NCI-H2107 treated with DMSO at 0.1 percent for 48 hours (cell line): ENCODE data around the gene FYB1.
"Not testable (repeated sequence)": the region's sequence is repeated elsewhere in the genome, so short reads cannot be mapped to it uniquely, and the experiment has no call there.

Experiments used
- DNase-seq: peaks from one replicate; lab custom pipeline; 2025; ENCODE audit not compliant: unreplicated experiment; lab: John Stamatoyannopoulos, UW

The FYB1 gene

DNA sequence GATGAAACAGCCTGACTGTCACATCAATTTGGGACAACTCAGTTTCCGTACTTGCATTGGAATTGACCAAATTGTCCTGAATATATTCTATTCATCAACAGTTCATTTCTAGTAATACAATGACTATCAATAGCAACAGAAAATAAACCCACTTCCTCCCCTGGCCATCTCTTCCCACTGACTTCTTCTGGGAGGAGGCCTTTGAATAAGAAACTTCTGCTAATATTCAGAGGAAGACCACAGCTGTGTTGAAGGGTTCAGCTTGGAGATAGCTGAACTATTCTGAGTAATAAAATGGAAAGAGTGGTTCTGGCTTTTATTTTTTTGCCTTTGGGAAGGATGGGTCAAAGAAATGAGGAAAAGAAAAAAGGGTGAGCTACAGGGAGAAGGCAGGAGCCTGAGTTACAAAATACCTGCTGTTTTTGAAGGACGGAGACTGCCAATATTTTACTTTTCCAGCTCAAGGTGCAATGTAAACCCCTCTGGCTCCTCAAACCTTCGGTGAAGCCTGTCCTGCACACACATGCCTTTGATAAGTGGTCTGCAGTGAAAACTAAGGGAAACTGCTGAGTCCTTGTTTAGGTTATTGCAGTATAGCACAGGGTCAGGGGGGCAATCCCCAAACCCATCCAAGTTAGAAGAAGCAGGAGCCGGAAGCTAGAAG, 29.9 kb downstream of the FYB1 start:
- no peak for DNase-seq

DNA sequence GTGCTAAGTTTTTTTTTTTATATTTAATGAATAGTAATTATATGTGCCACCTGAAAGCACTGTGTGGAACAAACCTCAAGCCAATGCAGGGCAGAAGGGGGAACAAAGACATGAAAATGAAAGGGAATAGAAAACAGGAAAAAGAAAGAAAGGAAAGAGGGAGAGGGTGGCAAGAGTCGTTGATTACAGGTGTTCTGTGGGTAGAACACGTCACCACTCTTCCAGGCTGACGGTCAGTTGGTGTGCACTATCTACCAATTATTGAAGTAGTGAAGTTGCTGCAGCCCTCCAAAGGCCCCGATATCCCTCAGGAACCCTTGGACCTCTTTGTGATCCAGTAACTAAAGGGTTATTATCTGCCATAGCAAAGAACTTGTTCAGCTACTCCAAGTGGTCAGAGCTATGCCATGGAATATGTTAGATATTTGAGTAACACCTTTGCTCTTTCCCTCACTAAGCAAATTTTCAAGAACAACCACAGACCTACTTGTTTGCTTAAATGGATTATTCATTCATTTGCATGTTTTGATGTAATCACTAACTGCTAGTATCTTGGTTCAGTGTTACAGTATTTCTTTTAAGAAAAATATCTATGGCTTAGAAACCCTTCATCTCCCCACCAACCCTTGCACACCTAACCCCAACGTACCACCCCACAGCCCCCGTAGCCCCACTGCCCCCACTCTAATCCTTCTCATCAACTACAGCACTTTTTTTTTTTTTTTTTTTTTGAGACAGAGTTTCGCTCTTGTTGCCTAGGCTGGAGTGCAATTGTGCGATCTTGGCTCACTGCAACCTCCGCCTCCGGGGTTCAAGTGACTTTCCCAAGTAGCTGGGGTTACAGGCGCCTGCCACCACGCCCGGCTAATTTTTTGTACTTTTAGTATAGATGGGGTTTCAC, 31.3 kb downstream of the FYB1 start:
- DNase-seq: no peak

DNA sequence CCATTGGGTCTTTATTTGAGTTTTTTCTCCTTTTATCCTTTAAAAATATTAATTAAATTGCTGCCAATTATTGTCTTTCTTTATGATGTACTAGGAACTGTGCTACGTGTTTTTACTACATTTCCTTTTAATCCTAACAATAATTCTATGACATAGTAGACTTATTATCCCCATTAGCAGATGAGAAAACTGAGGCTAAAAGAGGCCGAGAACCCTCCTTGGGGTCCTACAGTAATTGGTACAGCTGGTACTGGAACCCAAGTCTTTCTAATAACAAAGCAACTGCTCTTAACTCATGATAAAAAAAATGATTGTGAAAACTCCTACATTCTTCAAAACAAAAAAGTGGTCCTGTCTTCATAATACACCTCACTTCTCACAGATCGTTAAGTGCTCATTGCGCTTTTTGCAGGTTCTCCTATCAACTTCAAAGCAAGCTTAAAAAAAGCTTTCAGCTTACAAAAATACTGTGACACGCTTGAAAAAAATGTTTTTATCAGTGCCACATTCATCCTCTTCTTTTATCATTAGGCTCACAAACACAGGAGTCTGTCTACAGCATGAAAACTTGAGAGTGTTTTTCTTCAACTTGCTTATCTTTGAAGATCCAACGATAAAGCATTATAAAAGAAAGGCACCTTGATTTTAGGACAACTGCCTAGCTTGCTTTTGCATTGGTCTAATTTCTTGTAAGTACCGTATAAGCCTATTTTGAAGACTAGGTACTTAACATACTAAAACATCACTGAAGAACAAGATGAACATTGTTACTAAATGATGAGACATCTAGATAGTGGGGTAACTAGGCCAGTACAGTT, 32.4 kb downstream of the FYB1 start:
- no peak for DNase-seq

DNA sequence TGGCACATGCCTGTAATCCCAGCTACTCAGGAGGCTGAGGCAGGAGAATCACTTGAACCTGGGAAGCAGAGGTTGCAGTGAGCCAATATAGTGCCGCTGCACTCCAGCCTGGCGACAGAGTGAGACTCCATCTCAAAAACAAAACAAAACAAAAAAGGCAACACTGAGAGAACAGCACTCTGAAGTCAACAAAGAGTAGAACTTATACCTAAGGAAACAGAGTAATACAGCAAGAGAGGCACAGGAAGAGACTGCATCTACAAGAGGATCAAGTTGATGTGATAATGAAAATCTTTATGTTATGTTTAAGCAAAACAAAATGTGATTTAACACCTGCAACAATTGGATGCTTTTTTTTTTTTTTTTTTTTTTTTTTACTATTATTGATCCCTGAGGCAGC, 33.1 kb downstream of the FYB1 start:
- no peak for DNase-seq

DNA sequence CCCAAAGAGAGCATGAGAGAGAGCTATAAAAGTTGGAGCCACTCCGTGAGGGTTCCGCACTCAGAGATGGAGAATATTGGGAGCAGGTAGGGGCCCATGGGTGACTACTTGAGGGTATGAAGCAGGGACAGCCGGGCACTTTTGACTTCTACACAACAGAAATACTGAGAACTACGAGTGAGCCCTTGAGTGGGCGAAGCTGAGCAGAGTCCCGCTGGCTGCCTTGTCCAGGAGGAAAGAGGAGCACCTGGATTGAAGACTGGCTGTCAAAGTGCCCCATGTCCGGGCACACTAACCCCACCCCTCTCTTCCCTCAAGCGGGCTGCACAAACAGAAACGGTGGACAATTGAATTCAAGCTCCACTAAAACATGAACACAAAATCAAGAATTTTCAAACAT, 33.6 kb downstream of the FYB1 start:
- DNase-seq: no peak

DNA sequence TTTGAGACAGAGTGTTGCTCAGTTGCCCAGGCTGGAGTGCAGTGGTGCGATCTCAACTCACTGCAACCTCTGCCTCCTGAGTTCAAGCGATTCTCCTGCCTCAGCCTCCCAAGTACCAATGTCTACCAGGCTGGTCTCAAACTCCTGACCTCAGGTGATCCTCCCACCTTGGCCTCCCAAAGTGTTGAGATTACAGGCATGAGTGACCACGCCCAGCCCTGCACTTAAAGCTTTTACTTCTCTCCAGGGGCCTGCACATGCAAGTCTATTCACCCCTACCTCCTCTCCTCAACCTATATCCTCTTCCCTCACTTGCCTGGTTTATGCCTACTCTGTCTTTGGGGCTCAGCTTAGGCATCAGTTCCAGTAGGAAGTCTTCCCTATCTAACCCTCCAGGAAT, 39.8 kb downstream of the FYB1 start:
- DNase-seq: not testable (repeated sequence)

DNA sequence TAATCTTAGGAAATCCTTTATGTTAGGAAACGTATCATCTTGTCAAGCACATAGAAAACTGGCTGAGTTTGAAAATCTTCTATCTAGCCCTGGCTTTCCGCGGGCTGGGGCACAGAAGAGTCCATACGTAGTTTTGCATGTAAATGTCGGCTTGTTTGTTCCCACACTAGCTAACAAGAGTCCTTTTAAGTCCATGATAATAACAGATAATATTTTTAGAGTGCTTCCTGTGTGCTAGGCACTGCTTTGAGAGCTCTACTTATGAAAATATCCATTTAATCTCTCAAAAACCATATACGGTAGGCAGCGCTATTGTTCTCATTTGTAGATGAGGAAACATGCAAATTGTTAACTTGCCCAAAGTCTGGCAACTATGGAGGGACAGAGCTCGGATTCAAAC, 40.5 kb downstream of the FYB1 start:
- no peak for DNase-seq

DNA sequence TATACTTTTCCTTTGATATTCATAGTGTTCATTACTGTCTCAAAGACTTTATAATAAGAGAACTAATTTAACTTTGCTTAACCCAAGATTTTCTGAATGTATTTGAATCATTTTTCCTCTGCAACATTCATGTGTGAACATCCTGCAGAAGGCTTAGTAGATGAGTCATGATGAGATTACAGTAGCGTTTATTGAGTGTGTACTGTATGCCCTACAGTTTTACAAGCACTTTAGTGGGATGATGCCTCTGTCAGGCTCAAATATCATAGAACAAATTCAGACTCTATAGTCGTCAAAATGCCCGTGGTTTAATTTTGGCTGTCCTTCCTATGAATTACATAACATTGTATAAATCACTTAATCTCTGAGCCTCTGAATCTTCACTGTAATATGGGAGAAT, 41.2 kb downstream of the FYB1 start:
- no peak for DNase-seq

DNA sequence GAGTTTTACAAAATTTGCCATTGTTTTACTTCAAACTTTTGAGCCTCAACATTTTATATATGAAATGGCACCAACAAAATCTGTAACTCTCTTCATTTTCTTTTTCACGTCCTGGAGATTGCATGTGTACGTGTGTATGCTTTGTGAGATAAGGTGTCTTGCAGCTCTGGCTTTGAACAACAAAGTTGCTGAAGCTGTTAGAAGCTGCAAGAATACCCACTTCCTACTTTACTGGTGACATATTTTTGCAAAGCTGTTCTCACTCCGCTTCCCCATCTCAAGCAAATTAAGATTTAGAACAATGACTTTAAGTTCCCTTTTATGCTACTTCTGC, 41.8 kb downstream of the FYB1 start:
- DNase-seq: no peak

DNA sequence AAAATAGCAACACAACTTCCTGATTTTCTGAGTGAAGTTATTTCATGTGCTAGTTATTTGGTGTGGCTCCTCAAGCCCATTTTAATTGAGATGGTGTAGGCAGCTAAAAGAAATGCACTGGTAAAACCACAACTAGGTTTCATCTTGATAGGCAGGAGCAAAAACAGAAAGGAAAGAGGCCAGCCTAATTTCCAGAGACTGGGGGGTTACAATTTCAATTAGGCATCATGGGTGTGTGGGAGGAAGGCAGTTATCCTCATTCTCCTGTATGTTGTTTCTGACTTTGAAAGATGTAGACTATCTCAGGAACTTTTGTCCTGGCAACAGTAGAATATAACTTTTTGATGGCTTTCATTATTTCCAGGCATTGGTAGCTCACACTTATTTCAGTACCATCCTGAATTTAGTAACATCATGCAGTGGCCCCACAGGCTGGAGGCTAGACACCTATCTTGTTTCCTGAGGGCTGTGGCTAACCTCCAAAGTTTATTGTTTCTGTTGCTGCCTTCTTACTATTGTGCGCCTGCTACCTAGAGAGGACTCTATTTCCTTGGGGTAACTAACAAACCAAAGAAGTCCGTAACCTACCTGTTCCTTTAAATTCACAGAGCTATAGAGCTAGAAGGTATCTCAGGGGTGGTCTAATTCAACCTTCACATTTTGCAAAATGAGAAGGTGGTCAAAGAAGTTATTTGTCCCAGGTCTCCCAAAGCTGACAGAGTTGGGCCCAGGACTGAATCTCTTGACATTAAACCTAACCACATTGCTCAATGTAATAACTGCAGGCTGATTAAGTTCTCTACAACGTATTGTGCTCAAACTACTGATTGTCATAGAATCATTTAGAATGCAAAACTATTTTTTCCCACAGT, 42.4 kb downstream of the FYB1 start:
- DNase-seq: no peak

DNA sequence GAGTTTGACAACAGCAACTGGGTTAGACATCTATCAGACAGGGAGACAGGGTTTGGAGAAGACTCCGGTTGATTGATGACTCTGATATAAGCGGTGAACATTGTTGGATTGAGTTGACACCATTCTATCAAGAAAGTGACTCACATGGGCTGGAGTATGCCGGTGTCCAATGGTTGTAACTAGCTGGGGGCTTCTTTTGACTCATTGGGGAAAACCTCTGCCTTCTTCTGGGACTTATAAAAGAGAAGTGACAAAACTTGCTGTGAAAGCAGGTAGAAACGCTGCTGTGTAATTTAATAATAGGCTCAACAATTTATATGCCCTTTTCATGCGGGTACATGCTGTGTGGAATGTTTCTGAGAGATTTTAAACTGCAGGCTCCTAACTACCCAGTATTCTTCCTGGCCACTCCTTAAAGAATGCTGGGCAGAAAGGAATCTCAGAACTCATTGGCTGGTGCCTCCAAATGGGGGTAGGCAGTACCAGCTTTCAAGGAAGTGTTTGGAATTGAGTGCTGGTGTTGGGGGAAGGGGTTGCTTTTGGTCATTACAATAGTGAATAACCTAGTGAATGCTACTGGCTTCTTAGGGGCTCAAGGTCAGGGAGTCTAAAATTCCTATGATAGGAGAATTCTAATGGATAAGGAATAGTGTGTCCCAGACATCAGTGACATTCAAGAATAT, 43.9 kb downstream of the FYB1 start:
- DNase-seq: no peak

DNA sequence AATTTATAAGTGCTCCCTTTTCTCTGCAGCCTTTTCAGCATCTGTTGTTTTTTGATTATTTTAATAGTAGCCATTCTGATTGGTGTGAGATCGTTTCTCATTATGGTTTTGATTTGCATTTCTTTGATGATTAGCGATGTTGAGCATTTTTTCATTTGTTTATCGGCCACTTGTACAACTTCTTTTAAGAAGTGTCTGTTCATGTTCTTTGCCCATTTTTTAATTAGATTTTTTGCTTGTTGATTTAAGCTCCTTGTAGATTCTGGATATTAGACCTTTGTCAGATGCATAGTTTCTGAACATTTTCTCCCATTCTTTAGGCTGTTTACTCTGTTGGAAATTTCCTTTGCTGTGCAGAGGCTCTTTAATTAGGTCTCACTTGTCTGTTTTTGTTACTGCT, 46.3 kb downstream of the FYB1 start:
- no peak for DNase-seq

DNA sequence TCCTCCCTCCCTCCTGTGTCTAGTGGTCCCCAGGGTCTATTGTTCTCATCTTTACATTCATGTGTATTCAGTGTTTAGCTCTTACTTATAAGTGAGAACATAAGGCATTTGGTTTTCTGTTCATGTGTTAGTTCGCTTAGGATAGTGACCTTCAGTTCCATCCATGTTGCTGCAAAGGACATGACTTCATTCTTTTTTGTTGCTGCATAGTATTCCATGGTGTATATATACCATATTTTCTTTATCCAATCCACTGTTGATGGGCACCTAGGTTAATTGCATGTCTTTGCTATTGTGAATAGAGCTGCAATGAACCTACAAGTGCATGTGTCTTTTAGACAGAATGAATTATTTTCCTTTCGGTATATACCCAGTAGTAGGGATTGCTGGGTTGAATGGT, 46.8 kb downstream of the FYB1 start:
- no peak for DNase-seq

DNA sequence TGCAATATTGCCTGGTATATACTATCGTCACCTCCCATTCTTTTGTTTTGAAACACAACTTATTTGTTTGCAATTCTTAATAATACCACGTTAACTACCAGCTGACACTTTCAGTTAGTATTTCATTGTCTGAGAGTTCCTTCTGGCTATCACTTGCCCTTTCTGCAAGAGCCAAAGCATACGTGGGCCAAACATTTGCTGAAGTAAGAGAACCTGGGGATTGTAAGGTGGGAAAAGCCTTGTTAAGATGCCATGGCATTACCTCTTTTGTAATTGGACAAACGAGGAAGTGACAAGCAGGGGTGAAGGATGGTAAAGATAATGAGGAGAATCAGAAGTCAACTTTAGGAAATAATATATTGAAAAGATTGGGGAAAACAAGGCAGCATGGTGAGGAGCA, 47.7 kb downstream of the FYB1 start:
- DNase-seq: no peak

DNA sequence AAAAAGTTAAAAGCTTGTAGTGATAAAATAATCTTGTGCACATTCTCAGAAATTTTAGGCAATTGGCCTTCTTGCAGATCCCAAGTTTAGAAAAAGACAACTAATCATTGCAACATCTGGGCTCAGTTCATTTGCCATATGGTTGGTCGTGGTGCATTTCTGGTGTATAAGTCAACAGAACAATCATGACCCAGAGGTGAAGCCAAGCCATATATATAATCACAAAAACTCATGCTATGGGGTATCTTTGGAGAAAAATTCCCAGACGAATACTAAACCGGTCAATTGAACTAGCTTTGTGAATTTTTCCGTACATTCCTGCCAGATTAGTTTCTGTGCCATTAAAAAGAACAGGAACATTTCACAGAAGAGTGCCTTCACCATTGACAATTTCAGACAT, 50.3 kb downstream of the FYB1 start:
- no peak for DNase-seq

DNA sequence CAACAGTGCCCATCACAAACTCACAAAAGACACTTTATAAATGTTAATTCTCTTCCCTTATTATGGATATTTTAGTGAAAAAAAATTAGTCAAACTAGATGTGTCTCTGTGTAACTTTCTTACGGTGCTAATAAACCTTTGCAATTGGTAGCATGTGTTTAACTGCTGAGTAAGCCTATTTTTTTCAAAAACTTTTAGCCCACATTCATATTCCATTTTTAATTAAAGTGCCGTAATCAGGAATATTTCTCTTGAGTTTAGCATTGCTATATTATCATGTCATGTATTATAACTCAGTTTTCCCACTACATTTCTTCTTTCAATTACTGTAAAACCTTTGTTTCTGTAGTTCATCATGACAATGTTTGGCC, 51.4 kb downstream of the FYB1 start:
- no peak for DNase-seq

DNA sequence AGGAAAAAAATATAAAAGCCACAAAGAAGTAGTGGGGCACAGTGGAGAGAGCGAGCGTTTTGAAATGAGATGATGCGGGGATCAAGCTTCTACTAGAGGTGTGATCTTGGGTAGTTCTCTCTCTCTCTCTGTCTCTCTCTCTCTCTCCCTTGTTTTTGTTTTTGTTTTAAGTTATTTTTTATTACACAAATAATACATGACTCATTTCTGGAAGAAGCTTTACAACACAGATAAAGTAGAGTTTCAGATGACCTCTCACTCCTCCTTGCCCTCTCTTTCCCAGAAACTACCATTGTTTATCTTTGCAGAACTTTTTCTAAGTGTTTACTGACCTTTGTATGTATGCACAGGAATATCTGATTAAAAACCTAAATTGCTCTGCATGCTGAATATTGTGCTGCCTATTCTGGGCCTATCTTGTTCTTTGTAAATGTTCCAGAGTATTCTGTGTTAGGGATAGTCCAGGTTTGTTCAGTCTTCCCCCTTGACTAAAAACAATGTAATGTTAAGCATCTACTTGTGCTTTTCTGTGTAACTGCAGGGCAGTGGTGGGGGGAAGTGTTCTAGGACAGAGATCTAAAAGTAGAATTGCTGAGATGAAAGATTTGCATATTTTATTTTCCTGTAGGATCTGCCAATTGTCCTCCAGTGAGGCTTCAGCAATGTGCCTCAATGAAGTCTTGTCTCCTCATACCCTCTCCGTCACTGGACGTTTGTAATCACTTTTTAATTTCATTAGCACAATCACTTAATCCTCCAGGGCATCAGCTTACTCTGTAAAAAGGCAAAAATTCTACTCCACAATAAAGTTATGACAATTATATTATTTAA, 52.0 kb downstream of the FYB1 start:
- DNase-seq: no peak

DNA sequence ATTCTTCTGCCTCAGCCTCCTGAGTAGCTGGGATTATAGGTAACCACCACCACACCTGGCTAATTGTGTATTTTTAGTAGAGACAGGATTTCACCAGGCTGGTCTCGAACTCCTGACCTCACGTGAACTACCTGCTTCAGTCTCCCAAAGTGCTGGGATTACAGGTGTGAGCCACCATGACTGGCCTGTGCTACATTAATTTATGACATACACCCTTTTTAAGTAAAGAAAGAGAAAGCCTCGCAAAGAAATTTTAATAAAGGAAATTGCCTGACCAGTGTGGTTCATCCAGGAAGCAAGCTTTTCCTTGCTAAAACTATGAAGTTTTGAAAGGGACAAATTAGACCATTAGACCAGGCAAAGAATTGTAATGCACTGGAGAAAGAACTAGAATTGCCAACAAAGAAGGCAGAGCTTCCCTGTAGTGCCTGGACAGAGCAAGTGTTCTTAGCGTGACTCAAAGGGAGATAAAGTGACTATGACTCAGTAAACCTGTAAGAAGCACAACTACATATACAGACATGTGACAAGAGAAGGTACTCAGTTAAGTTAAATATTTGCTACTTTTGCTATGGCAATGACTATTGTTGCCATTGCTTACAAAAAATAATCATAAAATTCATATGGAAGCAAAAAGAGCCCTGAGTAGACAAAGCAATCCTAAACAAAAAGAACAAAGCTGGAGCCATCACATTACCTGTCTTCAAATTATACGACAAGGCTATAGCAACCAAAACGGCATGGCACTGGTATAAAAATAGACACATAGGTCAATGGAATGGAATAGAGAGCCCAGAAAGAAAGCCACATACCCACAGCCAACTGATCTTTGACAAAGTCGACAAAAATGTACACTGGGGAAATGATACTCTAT, 54.6 kb downstream of the FYB1 start:
- no peak for DNase-seq

DNA sequence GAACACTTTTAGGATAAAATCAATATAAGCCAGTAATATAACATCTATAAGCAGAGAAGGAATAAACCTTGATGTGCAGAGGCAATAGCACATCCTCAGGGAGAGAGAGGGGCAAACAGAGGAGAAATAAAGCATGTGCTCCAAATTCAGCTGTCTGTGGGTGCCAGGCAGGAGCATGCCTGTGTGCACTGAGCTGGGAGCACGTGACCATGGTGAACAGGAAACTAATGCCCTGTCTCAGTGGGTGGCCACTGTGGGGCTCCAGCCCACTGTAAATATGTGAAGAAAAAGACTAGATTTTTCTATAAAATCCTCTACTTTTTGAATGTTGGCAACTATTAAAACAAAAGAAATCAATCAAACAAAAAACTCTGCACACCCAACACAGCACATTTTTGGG, 55.3 kb downstream of the FYB1 start:
- no peak for DNase-seq
